NCI-H82 treated with DMSO at 0.1 percent for 48 hours (cell line): ENCODE data around the gene STAT1.
A peak's percentile ranks its signal among the peaks of the same experiment; 100 is the strongest.

Source experiments
- DNase-seq: peaks from one replicate; lab custom pipeline; 2025; ENCODE audit not compliant: unreplicated experiment; lab: John Stamatoyannopoulos, UW

STAT1 gene

DNA sequence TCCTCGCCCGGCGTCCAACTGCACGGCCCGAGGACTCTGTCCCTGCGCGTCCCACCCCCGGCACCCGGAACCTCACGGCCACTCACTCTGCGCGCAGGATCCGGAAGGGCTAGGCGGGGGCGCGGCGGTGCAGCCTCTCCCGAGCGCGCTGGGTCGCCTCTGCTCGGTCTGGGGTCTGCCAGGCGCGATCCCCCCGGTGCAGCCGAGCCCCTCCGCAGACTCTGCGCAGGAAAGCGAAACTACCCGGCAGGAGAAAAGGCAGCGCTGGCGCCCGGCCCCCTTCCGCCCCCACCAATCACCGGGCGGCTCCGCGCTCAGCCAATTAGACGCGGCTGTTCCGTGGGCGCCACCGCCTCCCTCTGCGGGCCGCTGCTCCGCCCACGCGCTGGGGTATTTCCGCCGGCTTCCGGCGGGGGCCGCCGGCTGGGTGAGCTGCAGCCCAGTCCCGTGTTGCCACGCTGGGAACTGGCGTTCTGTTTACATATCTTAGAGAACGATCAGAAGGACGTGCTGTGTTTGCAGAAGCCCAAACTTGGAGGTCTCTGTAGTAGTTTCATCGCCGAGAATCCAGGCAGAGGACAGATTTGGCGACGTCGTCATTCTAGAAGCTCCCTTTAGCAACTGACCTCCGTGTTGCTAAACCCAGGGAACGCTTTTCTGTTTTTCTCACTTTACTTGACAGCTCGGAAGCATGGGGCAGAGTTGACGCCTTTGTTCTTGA is at the start of gene STAT1:
STAT1 (minus strand) TSS at position 240 of the 721 bp plus-strand sequence. CDS start 4,168 bp downstream, outside the sequence.
- DNase-seq = peak; percentile 55

DNA sequence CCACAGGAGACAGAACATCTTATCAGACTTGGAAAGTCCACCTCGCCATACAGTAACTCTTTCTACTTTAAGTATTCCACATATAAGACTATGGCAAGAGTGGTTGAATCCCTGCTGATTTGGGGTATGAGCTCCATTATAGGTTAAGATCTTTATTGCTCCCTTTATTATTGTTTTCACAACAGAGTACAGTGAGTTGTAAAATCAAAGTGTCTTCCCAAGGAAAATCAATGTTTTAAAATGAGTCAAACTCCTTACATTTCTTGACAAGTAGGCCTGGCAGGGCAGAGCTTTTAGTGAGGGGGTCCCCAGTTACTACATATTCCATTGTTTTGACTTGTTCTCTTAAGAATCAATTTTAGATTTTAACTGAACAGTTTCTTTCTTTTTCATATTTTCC is 49.6 kb upstream of the STAT1 start:
- DNase-seq = no peak

DNA sequence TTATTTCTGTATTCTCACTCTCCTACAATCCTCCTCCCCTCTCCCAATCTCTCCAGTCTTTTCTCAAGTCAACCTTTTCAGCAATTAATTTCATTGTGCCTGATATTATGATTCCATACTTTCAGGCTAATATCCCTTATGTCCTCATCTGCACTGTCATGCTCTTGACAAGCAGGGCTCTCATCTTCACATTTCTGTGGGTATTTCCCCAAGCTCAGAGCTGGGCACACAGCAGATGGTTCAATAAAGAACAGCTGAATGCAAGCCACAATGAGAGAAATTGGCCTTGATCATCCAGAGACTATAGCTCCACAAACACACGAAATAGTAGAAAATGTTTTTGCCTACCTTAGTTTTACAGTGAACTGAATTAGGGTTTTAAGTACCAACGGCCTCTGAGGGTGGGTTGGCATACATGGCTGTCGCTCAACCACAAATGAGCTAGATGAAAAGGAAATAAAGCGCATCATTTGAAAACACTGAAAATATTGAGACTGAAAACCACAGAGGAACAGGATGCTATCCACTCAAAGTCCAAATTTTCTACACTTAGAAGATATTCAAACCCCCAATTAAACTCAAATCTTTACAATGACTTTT is 47.5 kb upstream of the STAT1 start:
- DNase-seq = no peak

DNA sequence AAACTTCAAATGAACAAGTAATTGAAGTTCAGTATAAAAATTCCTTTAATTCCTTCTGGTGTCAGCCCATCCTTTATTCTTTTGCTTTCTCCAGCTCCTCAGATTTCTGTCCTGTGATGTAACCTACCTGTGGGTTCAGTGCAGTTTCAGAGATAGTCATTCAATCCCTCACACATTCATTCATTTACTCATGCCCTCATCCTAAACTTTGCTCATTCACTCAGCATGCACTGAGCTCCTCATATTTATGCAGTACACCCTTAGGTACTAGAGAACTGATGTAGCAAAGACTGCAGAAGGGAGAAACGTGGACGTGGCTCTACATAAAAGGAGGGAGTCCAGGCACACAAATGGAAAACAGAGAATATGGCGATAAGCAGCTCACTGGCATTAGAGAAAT is 45.3 kb upstream of the STAT1 start:
- no peak for DNase-seq

DNA sequence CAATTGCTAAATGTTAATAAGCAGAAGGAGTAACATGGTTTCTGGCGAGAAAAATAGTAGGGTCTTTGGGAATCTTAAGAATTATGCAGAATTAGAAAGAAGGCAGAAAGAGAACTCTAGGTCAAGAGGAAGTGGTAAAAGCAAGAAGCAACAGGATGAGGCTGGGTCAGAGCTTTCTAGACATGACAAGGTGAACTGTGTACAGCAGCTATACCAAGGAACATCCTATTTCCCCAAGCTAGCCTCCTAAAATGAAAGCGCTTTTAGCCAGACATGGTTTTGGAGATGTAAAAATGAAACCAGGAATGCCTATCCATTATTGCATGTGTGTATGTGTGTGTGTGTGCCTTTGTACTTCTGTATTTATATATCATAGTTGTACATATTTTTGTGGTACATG is 42.3 kb upstream of the STAT1 start:
- no peak for DNase-seq

DNA sequence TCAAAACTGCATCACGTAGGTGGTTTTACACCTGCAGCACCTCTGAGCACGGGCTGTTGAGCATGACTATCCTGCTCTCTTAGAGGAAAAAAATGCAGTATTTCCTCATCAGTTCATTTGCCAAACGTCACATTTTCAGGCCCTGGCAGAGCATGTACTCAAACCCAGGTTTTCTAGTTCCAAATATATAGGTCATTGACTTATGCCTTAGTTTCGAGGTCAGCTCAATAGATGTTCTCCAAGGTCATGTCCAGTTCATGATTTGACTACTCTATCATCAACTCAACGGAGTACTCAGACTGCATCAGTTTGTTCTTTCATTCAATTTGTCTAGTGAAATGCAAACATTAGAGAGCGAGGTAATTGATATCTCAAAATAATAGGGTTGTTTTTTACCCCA is 39.3 kb upstream of the STAT1 start:
- no peak for DNase-seq

DNA sequence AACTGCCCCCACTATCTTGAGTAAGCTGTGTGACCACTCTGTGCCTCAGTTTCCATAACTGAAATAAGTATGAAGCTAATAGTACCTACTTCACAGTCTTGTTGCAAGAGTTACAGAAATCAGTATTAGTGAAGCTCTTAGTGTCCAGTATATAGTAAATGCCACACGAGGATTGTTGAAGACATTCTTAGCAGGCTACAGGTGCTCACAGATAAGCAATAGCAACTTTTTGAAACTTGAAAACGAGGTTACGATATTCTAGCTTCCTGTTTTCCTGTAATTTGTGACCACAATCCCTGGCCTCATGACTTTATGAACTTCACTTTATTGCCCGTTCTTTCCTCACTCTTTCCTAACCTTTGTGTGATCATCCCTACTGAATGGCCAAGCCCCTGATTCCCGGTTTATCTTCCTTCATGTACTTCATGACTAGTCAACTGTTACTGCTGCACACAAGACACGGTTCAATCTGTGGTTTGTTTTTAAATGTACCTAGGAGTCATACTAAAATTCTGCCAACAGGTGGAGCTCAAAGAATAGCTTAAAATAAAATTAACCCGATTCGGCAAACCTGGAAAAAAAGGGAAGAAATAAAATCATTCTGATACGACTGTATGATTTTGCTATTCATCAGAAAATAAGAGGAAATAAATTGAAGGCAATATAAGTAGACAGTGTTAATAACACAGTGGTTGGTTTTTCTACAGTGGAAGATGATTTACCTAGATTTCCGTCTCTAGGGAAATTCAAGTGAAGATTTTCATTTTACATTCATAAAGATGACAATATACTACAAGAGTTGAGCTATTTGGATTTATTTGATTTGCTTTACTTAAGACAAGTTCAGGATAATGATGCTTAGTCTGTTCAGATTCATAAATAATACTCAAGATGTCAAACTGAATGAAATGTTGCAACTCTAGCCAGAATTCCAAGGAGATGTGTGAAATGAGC is 38.1 kb upstream of the STAT1 start:
- DNase-seq = peak; percentile 20

DNA sequence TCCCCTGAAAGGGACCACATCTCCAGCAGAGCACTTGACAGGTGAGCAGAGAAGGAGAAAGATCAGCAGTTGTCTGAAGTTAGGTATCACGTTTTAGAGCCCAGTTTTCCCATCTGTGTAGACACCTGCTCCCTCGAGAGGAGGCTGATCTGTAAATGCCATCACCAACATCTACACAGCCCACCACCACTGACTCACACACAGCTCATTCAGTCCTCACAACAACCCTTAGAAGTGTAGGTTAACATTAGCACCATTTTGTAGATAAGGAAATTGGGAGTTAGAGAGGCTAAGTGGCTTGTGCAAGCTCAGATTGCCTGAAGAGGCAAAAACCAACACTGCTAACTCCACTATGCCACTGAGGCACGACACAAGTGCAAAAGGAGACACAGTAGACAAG is 37.2 kb upstream of the STAT1 start:
- no peak for DNase-seq

DNA sequence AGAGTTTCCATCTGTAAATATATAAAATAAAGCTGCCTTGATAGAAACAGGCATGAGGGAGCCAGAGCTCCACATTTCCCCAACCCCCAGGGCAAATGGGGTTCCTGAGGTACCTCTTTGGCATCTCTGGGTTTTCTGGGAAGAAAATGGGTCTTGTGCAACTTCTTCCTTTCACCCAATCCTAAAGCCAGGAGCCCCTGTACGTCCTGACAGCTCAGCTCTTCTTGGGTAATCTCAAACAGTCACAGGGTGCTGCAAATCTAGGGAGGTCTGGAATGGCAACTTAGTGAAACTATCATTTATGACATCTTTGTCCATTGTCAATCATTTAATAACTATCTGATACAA is 36.6 kb upstream of the STAT1 start:
- no peak for DNase-seq

DNA sequence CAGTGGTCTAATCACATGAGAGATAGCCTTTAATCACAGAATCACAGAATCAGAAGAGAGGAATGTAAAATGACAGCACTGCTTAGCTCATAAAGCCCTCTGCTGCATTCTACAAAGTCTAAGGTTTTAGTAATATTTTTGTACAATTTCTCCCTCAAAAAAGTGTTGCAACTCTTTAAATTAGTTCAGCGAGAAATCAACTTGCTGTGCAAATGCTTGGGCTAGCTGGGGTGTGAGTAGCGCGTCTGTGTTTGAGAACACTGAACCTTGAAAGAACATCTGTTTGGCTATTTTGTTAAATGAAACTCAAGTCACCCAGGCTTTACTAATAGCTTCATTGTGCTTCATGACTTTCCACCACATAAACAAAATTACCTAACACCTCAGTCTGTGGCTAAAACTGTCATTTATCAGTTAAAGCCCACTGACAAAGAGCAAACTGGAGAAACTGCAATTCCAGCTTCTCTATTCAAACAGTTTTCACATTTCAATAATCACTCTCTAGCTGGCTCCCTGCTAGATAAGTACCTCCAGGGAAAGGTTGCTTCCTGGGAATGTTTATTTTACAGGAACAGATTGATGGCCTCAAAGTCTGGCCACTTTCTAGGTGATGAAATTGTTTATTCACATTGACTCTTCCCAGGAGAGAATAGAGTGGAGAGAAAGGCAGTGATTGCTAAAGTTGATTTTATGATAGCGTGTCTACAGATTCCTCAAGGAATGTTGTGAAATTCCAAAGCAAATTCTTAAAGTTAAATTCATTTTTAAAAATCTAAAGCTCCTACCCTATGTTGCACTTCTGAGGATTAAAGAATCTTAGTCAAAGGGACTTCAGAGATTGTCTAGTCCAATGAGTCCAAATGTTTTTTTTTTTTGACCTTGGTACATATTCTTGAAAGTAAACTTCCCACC is 36.0 kb upstream of the STAT1 start:
- no peak for DNase-seq

DNA sequence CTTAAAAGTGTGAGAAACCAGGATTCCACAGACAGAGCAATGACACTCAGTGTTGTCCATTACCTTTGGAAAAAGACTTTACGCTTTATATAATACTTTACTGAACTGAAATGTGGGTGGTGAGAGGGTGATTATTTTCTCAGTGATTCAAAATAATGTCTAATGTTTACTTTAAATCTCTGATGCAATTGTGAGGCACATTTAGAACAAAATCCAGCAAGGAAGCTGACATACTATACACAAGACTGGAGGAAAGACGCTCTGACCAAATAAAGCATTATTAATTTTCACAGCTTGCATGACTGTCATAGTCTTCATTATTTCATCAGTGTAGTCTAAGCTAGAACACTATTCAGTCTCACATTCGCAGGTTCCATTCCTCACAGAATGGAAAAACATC is 34.1 kb upstream of the STAT1 start:
- no peak for DNase-seq

DNA sequence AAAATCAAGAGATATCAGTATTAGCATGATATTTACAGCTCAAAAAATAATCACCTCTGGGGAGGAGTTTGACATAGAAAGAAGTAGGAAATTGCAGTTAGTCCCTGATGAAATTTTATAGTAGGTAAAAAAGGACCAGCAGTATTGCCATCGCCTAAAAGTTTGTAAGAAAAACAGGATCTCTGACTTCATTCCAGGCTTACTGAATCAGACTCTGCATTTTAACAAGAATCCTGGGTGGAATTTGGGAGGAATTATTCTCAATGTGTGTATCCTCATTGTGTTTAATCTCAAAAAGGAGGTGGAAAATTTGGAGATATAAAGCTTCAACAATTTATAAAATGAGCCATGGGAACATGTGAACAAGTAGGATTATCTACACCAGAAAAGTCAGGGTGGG is 31.2 kb upstream of the STAT1 start:
- no peak for DNase-seq

DNA sequence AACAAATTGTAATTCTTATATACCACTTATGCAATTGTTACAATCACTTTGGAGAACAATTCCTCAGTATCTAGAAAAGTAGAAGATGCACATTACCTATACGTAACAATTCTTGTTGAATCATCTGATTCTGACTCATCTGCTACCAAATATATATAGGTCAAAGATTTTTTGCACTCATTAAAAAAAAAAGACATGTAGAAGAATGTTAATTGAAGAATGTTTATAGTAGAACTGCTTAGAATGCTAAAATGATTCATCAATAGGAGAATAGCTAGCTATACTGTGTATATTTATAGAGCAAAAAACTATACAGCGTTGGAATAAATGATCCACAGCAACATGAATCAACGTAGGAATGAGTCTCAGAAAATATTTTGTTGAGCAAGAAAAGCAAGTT is 29.5 kb upstream of the STAT1 start:
- DNase-seq = no peak

DNA sequence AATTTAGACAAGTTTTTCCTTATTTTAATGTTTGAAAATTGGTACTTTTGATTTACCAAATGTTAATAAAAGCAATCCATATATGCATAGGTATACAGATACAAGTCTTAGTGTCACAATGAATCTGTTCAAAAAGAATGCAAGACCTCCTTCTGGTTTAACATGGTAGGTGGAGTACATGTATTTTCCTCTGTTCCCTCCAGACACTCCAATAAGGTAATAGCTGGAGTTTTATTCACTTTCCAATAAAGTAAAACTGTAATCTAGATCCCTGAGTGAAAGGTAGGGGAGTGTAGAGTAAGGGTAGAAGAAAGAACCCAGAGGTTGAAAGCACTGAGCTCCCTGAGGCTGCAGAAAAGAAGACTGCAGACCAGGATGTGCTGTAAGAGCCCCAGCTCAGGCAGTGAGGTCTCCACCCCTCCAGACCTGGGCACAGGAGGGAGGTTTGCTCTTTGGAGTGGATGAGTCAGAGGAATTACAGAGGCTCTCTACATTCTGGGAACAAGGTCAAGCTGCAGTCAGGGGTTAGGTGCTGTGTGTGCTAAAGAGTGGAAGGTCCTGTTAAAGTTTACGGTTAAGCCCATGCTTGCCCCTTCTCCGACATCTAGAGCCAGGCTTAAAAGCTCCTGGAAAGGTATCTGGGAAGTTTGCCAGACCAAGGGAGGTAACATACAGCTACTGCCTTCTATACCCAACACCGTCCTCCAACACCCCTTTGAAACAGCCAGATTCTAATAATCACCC is 27.6 kb upstream of the STAT1 start:
- DNase-seq = no peak

DNA sequence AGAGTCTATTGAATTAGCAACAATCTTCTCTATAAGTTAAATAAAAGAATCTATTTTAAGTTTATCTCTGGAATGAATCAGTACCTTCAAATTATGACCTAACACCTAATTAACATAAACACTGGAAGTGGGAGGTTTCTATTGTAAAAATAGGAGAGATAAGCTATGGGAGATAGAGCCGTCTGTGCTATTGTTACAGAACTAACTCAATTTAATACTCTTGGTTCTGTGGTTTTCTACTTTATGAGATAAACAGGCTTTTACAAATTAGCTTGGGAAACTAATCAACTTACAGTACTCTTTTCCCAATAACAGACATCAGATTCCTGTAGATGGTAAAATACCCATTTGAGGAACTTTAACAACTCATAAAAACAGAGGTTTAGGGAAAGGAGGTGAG is 25.6 kb upstream of the STAT1 start:
- no peak for DNase-seq

DNA sequence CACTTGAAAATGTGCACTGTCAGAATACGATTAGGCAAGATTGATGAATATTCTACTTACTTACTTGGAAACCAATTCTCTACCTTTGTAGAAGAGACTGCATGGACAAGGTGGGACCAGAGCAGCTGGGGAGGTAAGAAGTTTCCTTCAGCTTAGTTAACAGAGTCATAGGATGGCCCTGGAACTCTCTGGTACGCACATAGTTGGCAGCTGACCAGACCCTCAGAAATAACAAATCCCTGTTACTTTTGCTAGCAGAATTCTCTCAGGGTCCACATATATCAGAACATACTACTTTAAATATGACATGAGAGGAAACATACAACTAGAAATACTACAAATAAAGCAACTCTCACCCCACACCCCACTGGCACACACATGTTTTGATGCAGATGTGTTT is 24.8 kb upstream of the STAT1 start:
- no peak for DNase-seq

DNA sequence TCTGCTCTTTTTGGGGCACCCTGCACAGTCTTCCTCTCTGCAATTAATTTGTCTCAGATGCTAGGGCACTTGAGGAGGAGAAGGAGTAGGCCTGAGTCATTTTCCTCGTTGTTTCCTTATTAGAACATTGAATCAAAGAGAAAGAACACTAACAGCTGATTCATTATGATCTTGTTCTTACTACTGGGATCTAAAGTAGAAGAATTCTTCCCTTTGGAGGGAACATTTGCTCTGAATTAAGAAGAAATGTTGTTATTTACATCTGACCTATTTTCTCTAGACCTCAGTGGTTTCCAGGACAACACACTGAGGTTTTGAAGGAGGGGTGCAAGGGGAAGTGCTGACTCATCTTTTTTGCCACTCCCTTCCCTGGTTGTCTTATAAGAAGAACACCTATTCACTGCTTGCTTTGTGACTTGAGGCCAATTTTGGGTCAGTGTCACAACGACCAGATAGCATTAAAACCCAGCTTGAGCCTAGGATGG is 24.3 kb upstream of the STAT1 start:
- DNase-seq = no peak

DNA sequence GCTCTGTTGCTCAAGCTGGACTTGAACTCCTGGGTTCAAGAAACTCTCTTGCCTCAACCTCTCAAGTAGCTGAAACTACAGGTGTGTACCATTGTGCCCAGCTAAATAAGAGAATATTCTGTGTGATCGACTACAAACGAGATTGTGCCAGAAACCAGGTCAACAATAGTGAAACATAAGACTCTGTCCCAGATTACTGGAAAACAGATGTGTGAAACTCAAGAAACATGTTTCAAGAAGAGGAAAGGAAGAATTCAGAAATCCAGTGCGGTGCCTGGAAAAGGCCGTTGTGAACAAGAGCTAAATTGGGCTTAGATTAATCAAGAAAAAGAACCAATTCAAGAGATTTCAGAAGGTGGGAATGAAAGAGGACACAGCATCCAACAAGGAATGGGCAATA is 23.4 kb upstream of the STAT1 start:
- DNase-seq = no peak

DNA sequence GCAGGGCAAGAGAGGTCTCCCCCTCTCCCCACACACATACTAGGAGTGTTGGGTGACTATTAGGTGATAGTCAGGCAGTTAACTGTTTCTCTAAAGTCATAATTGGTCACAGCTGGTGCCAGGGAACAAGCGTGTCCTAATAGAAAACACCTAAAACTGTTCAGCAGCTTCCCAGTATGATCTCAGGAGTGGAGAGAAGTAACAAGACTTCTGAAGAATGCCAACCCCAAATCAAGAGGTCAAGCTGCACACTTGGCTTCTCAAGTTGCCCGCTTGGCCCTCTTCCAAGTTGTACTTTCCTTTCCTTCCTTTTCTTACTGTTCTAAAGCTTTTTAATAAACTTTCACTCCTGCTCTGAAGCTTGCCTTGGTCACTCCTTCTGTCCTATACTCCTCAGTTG is 22.4 kb upstream of the STAT1 start:
- DNase-seq = no peak
